IMR-90 (cell line): ENCODE results near the gene GTPBP4.

Experiments used
- BHLHE40 ChIP-seq: fragments of 150-350 bp; IDR thresholded peaks from 2 replicates; pipeline ENCODE4 v1.6.1; 2016; ENCODE audit warnings: mild to moderate bottlenecking, low read depth, low read length
- CEBPB ChIP-seq: IDR thresholded peaks from 2 replicates; pipeline ENCODE4 v1.6.1; 2012; ENCODE audit warnings: low read depth, low read length, improper control_type of control experiment
- MAFK ChIP-seq: IDR thresholded peaks from 2 replicates; pipeline ENCODE4 v1.6.1; 2012; ENCODE audit warnings: low read depth, low read length, improper control_type of control experiment
- MAZ ChIP-seq: IDR thresholded peaks from 2 replicates; pipeline ENCODE4 v1.6.1; 2012; ENCODE audit warnings: low read depth, mild to moderate bottlenecking, low read length, improper control_type of control experiment, moderate library complexity, borderline replicate concordance
- MXI1 ChIP-seq: IDR thresholded peaks from 2 replicates; pipeline ENCODE4 v1.6.1; 2012; ENCODE audit warnings: low read depth, mild to moderate bottlenecking, low read length, moderate library complexity, borderline replicate concordance
- POLR2A ChIP-seq: IDR thresholded peaks from 2 replicates; pipeline ENCODE4 v1.6.1; 2012; ENCODE audit warnings: mild to moderate bottlenecking, low read depth, low read length
- RFX5 ChIP-seq: IDR thresholded peaks from 2 replicates; pipeline ENCODE4 v1.8.0; 2012; ENCODE audit warnings: low read depth, mild to moderate bottlenecking, low read length, moderate library complexity
- SMC3 ChIP-seq: fragments of 150-350 bp; IDR thresholded peaks from 2 replicates; pipeline ENCODE4 v1.6.1; 2016; ENCODE audit warnings: low read depth, mild to moderate bottlenecking, antibody characterized with exemption, low read length, moderate library complexity
- TF ChIP-seq, protein P1 (sequence below): conservative IDR thresholded peaks from 2 replicates; pipeline ENCODE4 v1.5.1; 2012; ENCODE audit warnings: mild to moderate bottlenecking, low read depth, low read length, improper control_type of control experiment
- TF ChIP-seq, protein P2 (sequence below): fragments of 150-350 bp; IDR thresholded peaks from 2 replicates; pipeline ENCODE4 v1.6.1; 2016; ENCODE audit warnings: low read depth, mild to moderate bottlenecking, low read length, moderate library complexity, borderline replicate concordance
- TF ChIP-seq, protein P3 (sequence below): fragments of 150-350 bp; IDR thresholded peaks from 2 replicates; pipeline ENCODE4 v1.6.1; 2017; ENCODE audit warnings: mild to moderate bottlenecking, antibody characterized with exemption, low read length, low read depth

DNA sequence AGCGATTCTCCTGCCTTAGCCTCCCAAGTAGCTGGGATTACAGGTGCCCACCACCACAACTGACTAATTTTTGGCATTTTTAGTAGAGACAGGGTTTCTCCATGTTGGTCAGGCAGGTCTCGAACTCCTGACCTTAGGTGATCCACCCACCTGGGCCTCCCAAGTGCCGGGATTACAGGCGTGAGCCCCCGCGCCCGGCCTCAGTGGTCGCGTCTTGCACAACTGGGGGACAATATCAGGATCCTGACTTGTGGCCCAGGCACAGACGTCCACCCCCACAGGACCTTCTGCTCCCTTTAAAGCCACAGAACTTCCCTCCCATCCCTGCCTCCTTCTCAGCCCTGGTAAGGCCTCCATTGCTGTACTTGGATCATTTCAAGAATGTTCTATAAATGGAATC, 39.9 kb upstream of the GTPBP4 start:
- TF ChIP-seq, protein P1, sequence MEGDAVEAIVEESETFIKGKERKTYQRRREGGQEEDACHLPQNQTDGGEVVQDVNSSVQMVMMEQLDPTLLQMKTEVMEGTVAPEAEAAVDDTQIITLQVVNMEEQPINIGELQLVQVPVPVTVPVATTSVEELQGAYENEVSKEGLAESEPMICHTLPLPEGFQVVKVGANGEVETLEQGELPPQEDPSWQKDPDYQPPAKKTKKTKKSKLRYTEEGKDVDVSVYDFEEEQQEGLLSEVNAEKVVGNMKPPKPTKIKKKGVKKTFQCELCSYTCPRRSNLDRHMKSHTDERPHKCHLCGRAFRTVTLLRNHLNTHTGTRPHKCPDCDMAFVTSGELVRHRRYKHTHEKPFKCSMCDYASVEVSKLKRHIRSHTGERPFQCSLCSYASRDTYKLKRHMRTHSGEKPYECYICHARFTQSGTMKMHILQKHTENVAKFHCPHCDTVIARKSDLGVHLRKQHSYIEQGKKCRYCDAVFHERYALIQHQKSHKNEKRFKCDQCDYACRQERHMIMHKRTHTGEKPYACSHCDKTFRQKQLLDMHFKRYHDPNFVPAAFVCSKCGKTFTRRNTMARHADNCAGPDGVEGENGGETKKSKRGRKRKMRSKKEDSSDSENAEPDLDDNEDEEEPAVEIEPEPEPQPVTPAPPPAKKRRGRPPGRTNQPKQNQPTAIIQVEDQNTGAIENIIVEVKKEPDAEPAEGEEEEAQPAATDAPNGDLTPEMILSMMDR: no peak
- TF ChIP-seq POLR2A (no peak), MAFK (no peak), RFX5 (no peak), BHLHE40 (no peak), CEBPB (no peak), MAZ (no peak), MXI1 (no peak), SMC3 (no peak)
- TF ChIP-seq, protein P2, sequence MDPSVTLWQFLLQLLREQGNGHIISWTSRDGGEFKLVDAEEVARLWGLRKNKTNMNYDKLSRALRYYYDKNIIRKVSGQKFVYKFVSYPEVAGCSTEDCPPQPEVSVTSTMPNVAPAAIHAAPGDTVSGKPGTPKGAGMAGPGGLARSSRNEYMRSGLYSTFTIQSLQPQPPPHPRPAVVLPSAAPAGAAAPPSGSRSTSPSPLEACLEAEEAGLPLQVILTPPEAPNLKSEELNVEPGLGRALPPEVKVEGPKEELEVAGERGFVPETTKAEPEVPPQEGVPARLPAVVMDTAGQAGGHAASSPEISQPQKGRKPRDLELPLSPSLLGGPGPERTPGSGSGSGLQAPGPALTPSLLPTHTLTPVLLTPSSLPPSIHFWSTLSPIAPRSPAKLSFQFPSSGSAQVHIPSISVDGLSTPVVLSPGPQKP: no peak
- TF ChIP-seq, protein P3, sequence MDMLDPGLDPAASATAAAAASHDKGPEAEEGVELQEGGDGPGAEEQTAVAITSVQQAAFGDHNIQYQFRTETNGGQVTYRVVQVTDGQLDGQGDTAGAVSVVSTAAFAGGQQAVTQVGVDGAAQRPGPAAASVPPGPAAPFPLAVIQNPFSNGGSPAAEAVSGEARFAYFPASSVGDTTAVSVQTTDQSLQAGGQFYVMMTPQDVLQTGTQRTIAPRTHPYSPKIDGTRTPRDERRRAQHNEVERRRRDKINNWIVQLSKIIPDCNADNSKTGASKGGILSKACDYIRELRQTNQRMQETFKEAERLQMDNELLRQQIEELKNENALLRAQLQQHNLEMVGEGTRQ: no peak
